Measurements from ENCODE around the gene CSRNP3. TPM values are rescaled to one million over a fixed set of nuclear protein-coding genes. Genes with fewer than 3 reads are reported as not detected.

The CSRNP3 gene
- total RNA-seq, 1 experiment from 2014 or later, result 0.05 TPM

DNA sequence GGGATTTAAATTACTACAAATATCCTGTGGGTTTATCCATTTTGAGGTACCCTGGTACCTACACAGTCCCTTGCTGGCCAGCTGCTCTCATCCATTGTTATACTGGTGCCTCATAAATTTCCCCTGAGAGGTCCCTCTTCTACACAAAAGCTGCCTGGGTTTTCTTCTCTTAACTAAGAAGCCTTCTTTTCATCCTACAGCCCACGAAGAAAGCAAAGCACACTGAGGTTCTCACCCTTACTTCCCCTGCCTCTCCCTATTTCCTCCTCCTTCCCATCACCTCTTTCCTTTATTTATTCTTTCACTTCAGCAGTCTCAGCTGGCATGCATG, 154.9 kb downstream of the CSRNP3 start:
- no TSS peak for BruUV-seq (replicated peaks)
- no peak for TF ChIP-seq SRF (IDR thresholded peaks at IDR 0.05; ENCODE audit: low read depth)
- TF ChIP-seq ZFX (IDR thresholded peaks at IDR 0.05), result no peak
- no peak for TF ChIP-seq ELF1 (IDR thresholded peaks at IDR 0.05; ENCODE audit: borderline replicate concordance, low read depth)
- no peak for TF ChIP-seq EZH2phosphoT487 (IDR thresholded peaks at IDR 0.05; ENCODE audit: borderline replicate concordance)
- TF ChIP-seq EGR1 (IDR thresholded peaks at IDR 0.05; ENCODE audit: low read depth), result no peak
- TF ChIP-seq, protein P1, sequence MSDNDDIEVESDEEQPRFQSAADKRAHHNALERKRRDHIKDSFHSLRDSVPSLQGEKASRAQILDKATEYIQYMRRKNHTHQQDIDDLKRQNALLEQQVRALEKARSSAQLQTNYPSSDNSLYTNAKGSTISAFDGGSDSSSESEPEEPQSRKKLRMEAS (IDR thresholded peaks at IDR 0.05), result no peak
- TF ChIP-seq EZH2 (IDR thresholded peaks at IDR 0.05), result no peak
- TF ChIP-seq POLR2A (IDR thresholded peaks at IDR 0.05; ENCODE audit: borderline replicate concordance, extremely low read depth, insufficient read depth, insufficient read length), result no peak
- no peak for TF ChIP-seq ZNF274 (IDR thresholded peaks at IDR 0.05; ENCODE audit: low read depth, low read length)
- CTCF ChIA-PET, result no interaction called here

DNA sequence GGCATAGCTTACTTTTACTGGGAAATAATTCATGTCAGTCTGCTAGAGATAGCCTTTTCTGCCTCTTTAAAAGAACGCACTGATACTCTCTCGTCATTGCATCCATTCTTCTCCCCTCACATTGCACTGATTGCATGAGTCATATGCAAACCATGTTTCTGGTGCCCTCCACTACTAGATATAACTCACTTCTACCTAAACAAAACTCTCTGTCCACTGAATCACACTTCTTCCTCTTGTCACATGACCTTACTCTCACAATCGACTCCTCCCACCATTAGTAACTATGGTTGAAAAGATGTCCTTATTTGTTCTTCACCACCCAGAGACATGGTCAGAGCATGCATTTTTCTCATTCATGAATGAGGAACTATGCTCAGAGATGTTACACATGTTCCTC, 158.0 kb downstream of the CSRNP3 start:
- H3K4me2 ChIP-seq (ENCODE audit: low read length), result no peak overlapping the region
- H3K27me3 ChIP-seq (ENCODE audit: insufficient read depth, low read length), result 0 out of 2 replicates have a peak, but pooled peaks cover 3% of the 10 kb centered on the region
- H3K4me3 ChIP-seq (replicated peaks in 1 of 2; ENCODE audit: low read depth in 1 of 2, low read length in 2 of 2), result no peak overlapping the region
- no peak for DNase-seq (ENCODE audit: low read depth, low spot score)
- H3K9me3 ChIP-seq (ENCODE audit: control insufficient read depth in 1 of 2, insufficient read depth in 1 of 2, low read depth in 1 of 2, low read length in 2 of 2), result no peaks in the 10 kb centered on the region
- BruUV-seq (replicated peaks), result no TSS peak
- TF ChIP-seq ELF1 (IDR thresholded peaks at IDR 0.05; ENCODE audit: borderline replicate concordance, low read depth) (no peak), TCF7L2 (IDR thresholded peaks at IDR 0.05; ENCODE audit: borderline replicate concordance, extremely low read depth, insufficient read depth, insufficient read length) (no peak), CEBPB (IDR thresholded peaks at IDR 0.05; ENCODE audit: low read depth) (no peak), RAD21 (IDR thresholded peaks at IDR 0.05; ENCODE audit: low read depth) (no peak)
- intact Hi-C loops (cut with micrococcal nuclease), result loop anchor here (10.0 kb wide), 1 partner anchor 63 kb away; no protein-coding TSS in a partner anchor
- no peaks in the 10 kb centered on the region for H4K20me1 ChIP-seq (ENCODE audit: insufficient read depth)
- POLR2A ChIA-PET, result no interaction called here
- no peak for ATAC-seq
- CTCF ChIA-PET, result no interaction called here
- H3K27ac ChIP-seq (ENCODE audit: low read depth, low read length), result no peak overlapping the region
- no peaks in the 10 kb centered on the region for H3K4me1 ChIP-seq (ENCODE audit: control insufficient read depth in 1 of 2, insufficient read depth in 2 of 2, low read length in 2 of 2)
- RAD21 ChIA-PET (ENCODE audit: low non-redundant PET in 1 of 2, low total read pairs in 2 of 2, uncharacterized antibody in 2 of 2, unreplicated experiment in 2 of 2), result no interaction called here
- H2AFZ ChIP-seq (ENCODE audit: low read depth, low read length, poor library complexity, severe bottlenecking), result no peak overlapping the region
- H3K36me3 ChIP-seq (ENCODE audit: control insufficient read depth in 1 of 2, insufficient read depth in 2 of 2, low read length in 2 of 2), result no peaks in the 10 kb centered on the region
- H3K9ac ChIP-seq (ENCODE audit: low read length), result no peak overlapping the region
- H3K9me2 ChIP-seq (ENCODE audit: insufficient read depth), result no peaks in the 10 kb centered on the region
- no peaks in the 10 kb centered on the region for H3K79me2 ChIP-seq (ENCODE audit: insufficient read depth, low read length)

More for the DNA sequence above, 154.9 kb downstream of the CSRNP3 start:
- Histone ChIP-seq H3K36me3 (ENCODE audit: control insufficient read depth in 1 of 2, insufficient read depth in 2 of 2, low read length in 2 of 2) (no peaks in the 10 kb centered on the region), H3K27me3 (ENCODE audit: insufficient read depth, low read length) (0 out of 2 replicates have a peak, but pooled peaks cover 3% of the 10 kb centered on the region), H3K27ac (ENCODE audit: low read depth, low read length) (no peak overlapping the region), H3K9ac (ENCODE audit: low read length) (no peak overlapping the region), H3K9me2 (ENCODE audit: insufficient read depth) (no peaks in the 10 kb centered on the region), H3K4me3 (replicated peaks in 1 of 2; ENCODE audit: low read depth in 1 of 2, low read length in 2 of 2) (no peak overlapping the region), H4K20me1 (ENCODE audit: insufficient read depth) (no peaks in the 10 kb centered on the region), H3K4me2 (ENCODE audit: low read length) (no peak overlapping the region), H3K9me3 (ENCODE audit: control insufficient read depth in 1 of 2, insufficient read depth in 1 of 2, low read depth in 1 of 2, low read length in 2 of 2) (no peaks in the 10 kb centered on the region), H3K79me2 (ENCODE audit: insufficient read depth, low read length) (no peaks in the 10 kb centered on the region), H3K4me1 (ENCODE audit: control insufficient read depth in 1 of 2, insufficient read depth in 2 of 2, low read length in 2 of 2) (no peaks in the 10 kb centered on the region), H2AFZ (ENCODE audit: low read depth, low read length, poor library complexity, severe bottlenecking) (no peak overlapping the region)
- POLR2A ChIA-PET, result no interaction called here
- intact Hi-C loops (cut with micrococcal nuclease), result loop anchor here (10.0 kb wide), 1 partner anchor 60 kb away; no protein-coding TSS in a partner anchor
- RAD21 ChIA-PET (ENCODE audit: low non-redundant PET in 1 of 2, low total read pairs in 2 of 2, uncharacterized antibody in 2 of 2, unreplicated experiment in 2 of 2), result no interaction called here
- ATAC-seq (no peak), DNase-seq (ENCODE audit: low read depth, low spot score) (no peak)
